Neutrophil (primary cell): ENCODE measurements around the gene BDH2.

Experiments
- H3K27ac ChIP-seq: fragments of 200-600 bp; sonication (generic); 2 replicates; pipeline ENCODE4 v1.5.1; 2016; ENCODE audit warnings: mild to moderate bottlenecking, moderate library complexity
- H3K27me3 ChIP-seq: fragments of 200-600 bp; sonication (generic); 2 replicates; pipeline ENCODE4 v1.6.0; 2016; ENCODE audit warnings: mild to moderate bottlenecking
- H3K36me3 ChIP-seq: fragments of 200-600 bp; sonication (generic); 2 replicates; pipeline ENCODE4 v1.5.1; 2017
- H3K4me1 ChIP-seq, 2 experiments: fragments of 200-600 bp in 1 of 2; sonication (generic) in 1 of 2; 1 replicate in 1 of 2; 2 replicates in 1 of 2; pipeline versions ENCODE4 v1.5.1 to v1.6.1; 2013 to 2016; ENCODE audit warnings: low read depth in 1 of 2, low read length in 1 of 2, mild to moderate bottlenecking in 1 of 2, moderate library complexity in 1 of 2; ENCODE audit not compliant: control insufficient read depth in 1 of 2, insufficient read depth in 1 of 2
- H3K4me3 ChIP-seq, 2 experiments: fragments of 200-600 bp in 1 of 2; sonication (generic) in 1 of 2; 1 replicate in 1 of 2; 2 replicates in 1 of 2; pipeline ENCODE4 v1.5.1; 2013 to 2016; ENCODE audit warnings: low read depth in 1 of 2, low read length in 1 of 2, mild to moderate bottlenecking in 1 of 2, moderate library complexity in 1 of 2
- H3K9me3 ChIP-seq: fragments of 200-600 bp; sonication (generic); 2 replicates; pipeline ENCODE4 v1.5.1; 2016
- CTCF ChIP-seq: fragments of 200-600 bp; sonication (generic); IDR thresholded peaks from 2 replicates; pipeline ENCODE4 v1.5.1; 2016; ENCODE audit warnings: antibody characterized with exemption

The BDH2 gene

GRCh38 chr4:103126126-103126525, 26.5 kb upstream of the BDH2 start:
- Histone ChIP-seq H3K27ac (no peak overlapping the region), H3K4me3 (no peak overlapping the region), H3K4me1 (no peaks in the 10 kb centered on the region), H3K27me3 (no peaks in the 10 kb centered on the region), H3K9me3 (no peaks in the 10 kb centered on the region), H3K36me3 (no peaks in the 10 kb centered on the region)
- TF ChIP-seq CTCF = no peak

DNA sequence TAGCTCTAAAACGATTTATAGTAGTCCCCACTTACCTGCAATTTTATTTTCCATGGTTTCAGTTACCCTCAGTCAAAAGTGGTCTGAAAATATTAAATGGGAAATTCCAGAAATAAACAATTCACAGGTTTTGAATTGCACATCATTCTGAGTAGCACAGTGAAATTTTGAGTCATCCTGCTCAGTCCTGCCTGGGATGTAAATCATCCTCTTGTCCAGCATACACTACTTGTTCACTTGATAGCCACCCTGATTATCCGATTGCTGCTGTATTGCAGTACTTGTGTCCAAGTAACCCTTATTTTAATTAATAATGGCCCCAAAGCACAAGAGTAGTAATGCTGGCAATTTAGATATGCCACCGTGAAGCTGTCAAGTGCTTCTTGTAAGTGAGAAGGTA, 23.5 kb upstream of the BDH2 start:
- H3K27me3 ChIP-seq = no peaks in the 10 kb centered on the region
- no peak for TF ChIP-seq CTCF
- H3K4me3 ChIP-seq = no peak overlapping the region
- no peaks in the 10 kb centered on the region for H3K36me3 ChIP-seq
- H3K9me3 ChIP-seq = no peaks in the 10 kb centered on the region
- H3K27ac ChIP-seq = no peak overlapping the region
- H3K4me1 ChIP-seq = no peaks in the 10 kb centered on the region

DNA sequence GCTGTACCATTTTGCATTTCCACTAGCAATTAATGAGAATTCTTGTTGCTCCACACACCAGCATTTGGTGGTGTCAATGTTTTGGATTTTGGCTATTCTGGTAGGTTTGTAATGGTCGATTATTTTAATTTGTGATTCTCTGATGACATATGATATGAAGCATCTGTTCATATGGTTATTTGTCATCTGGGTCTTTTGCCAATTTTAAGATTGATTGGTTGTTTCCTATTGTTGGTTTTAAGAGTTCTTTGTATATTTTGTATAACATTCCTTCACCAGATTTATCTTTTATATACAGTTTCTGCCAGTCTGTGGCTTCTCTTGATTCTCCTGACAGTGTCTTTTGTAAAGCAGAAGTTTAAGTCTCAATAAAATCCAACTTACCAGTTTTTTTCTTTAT, 18.5 kb upstream of the BDH2 start:
- Histone ChIP-seq H3K9me3 (no peaks in the 10 kb centered on the region), H3K4me1 (no peaks in the 10 kb centered on the region), H3K4me3 (no peak overlapping the region), H3K27me3 (no peaks in the 10 kb centered on the region), H3K27ac (no peak overlapping the region), H3K36me3 (no peaks in the 10 kb centered on the region)
- no peak for TF ChIP-seq CTCF

GRCh38 chr4:103111598-103111997, 12.0 kb upstream of the BDH2 start:
- Histone ChIP-seq H3K4me1 (no peaks in the 10 kb centered on the region), H3K36me3 (peaks cover 17% of the 10 kb centered on the region), H3K4me3 (no peak overlapping the region), H3K27ac (no peak overlapping the region), H3K27me3 (no peaks in the 10 kb centered on the region), H3K9me3 (no peaks in the 10 kb centered on the region)
- no peak for TF ChIP-seq CTCF

DNA sequence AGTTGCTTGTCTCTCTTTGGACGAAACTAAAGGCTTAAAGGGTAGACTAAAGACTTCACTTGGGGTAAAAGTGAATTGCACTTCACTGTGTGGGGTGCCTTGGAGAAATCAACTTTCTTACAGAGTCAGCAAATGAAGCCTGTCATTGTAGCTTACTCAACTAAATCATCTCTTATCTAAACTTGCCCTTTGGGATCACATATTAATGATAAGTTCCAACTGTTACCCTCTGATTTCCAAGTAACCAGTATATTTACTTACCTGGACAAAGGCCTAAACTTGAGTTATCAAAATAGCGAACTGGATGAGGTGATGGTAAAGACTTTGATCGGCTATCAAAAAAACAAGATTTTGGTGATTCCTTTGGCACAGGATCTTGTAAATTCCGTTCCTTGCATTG, 8.9 kb upstream of the BDH2 start:
- H3K36me3 ChIP-seq = peaks cover 17% of the 10 kb centered on the region

More for the DNA sequence above, 8.9 kb upstream of the BDH2 start:
- no peak overlapping the region for H3K27ac ChIP-seq
- no peaks in the 10 kb centered on the region for H3K27me3 ChIP-seq
- no peaks in the 10 kb centered on the region for H3K9me3 ChIP-seq
- no peaks in the 10 kb centered on the region for H3K4me1 ChIP-seq
- H3K4me3 ChIP-seq = no peak overlapping the region
- TF ChIP-seq CTCF = no peak
